ENCODE results near the gene MVB12B. TPM values are rescaled to one million over a fixed set of nuclear protein-coding genes. Genes with fewer than 3 reads are reported as not detected.

The MVB12B gene
- polyA plus RNA-seq, 1 donor from 2014 or later, result 39.5 TPM

DNA sequence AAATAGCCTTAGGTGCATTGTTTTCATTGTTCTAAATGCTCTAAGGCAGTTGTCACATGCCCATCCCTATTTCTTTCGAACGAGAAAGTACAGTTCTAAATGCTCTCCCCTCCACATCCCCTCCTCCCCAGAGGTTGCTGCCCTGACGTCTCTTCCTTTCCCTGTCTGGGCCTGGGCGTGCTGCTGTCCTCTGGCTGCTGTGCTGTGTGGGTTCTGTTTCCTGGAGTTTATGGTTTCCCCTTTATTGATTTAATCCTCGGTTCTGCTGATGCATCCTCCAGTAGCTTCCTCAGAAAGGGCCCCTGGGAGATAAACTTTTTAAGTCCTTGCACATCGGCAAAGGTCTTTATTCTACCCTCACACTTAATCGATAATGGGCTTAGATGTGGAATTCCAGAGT, 48.8 kb downstream of the MVB12B start:
- TF ChIP-seq TAF1 (IDR thresholded peaks at IDR 0.05; ENCODE audit: low read depth), result no peak
- no peak for TF ChIP-seq EP300 (conservative IDR thresholded peaks at IDR 0.05; ENCODE audit: poor library complexity, severe bottlenecking)
- no peak for TF ChIP-seq POLR2AphosphoS5 (IDR thresholded peaks at IDR 0.05)
- no peak for TF ChIP-seq CTCF (IDR thresholded peaks at IDR 0.05; ENCODE audit: poor library complexity, severe bottlenecking)
- TF ChIP-seq RAD21 (conservative IDR thresholded peaks at IDR 0.05), result no peak
- TF ChIP-seq SMC3 (conservative IDR thresholded peaks at IDR 0.05; ENCODE audit: poor library complexity), result no peak
- TF ChIP-seq MXI1 (conservative IDR thresholded peaks at IDR 0.05; ENCODE audit: poor library complexity, severe bottlenecking), result no peak
- TF ChIP-seq, protein P1, sequence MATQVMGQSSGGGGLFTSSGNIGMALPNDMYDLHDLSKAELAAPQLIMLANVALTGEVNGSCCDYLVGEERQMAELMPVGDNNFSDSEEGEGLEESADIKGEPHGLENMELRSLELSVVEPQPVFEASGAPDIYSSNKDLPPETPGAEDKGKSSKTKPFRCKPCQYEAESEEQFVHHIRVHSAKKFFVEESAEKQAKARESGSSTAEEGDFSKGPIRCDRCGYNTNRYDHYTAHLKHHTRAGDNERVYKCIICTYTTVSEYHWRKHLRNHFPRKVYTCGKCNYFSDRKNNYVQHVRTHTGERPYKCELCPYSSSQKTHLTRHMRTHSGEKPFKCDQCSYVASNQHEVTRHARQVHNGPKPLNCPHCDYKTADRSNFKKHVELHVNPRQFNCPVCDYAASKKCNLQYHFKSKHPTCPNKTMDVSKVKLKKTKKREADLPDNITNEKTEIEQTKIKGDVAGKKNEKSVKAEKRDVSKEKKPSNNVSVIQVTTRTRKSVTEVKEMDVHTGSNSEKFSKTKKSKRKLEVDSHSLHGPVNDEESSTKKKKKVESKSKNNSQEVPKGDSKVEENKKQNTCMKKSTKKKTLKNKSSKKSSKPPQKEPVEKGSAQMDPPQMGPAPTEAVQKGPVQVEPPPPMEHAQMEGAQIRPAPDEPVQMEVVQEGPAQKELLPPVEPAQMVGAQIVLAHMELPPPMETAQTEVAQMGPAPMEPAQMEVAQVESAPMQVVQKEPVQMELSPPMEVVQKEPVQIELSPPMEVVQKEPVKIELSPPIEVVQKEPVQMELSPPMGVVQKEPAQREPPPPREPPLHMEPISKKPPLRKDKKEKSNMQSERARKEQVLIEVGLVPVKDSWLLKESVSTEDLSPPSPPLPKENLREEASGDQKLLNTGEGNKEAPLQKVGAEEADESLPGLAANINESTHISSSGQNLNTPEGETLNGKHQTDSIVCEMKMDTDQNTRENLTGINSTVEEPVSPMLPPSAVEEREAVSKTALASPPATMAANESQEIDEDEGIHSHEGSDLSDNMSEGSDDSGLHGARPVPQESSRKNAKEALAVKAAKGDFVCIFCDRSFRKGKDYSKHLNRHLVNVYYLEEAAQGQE (IDR thresholded peaks at IDR 0.05; ENCODE audit: borderline replicate concordance), result no peak
- no peak for TF ChIP-seq EZH2 (IDR thresholded peaks at IDR 0.05; ENCODE audit: borderline replicate concordance, insufficient read depth, low read length, poor library complexity, severe bottlenecking)
- Histone ChIP-seq H3K4me3 (ENCODE audit: low read length) (no peak overlapping the region), H3K9ac (ENCODE audit: low read length) (no peak overlapping the region), H3K4me2 (ENCODE audit: low read length) (no peak overlapping the region), H3K36me3 (ENCODE audit: insufficient read depth, low read length) (peaks cover 4% of the 10 kb centered on the region), H3K9me3 (ENCODE audit: low read length) (no peaks in the 10 kb centered on the region), H3K9me2 (ENCODE audit: insufficient read depth, low read length) (no peaks in the 10 kb centered on the region), H3F3A (ENCODE audit: insufficient read depth, low read length, poor library complexity, severe bottlenecking) (no peaks in the 10 kb centered on the region), H3K27ac (ENCODE audit: low read length) (no peak overlapping the region), H3K27me3 (ENCODE audit: insufficient read depth, low read depth, low read length) (no peaks in the 10 kb centered on the region), H4K20me1 (ENCODE audit: insufficient read depth) (no peaks in the 10 kb centered on the region), H3K79me2 (replicated peaks; ENCODE audit: insufficient read depth, low read length) (no peaks in the 10 kb centered on the region), H2AFZ (ENCODE audit: low read depth, low read length) (no peak overlapping the region)

- no peak overlapping the region for H2AFZ ChIP-seq (ENCODE audit: low read depth, low read length)
- H3K4me2 ChIP-seq (ENCODE audit: low read length), result no peak overlapping the region
- H3K4me3 ChIP-seq (ENCODE audit: low read length), result no peak overlapping the region
- no peaks in the 10 kb centered on the region for H3K36me3 ChIP-seq (ENCODE audit: insufficient read depth, low read length)
- no peaks in the 10 kb centered on the region for H4K20me1 ChIP-seq (ENCODE audit: insufficient read depth)
- no peaks in the 10 kb centered on the region for H3K9me2 ChIP-seq (ENCODE audit: insufficient read depth, low read length)
- TF ChIP-seq EP300 (conservative IDR thresholded peaks at IDR 0.05; ENCODE audit: poor library complexity, severe bottlenecking) (no peak), POLR2AphosphoS5 (IDR thresholded peaks at IDR 0.05) (no peak), CTCF (IDR thresholded peaks at IDR 0.05; ENCODE audit: poor library complexity, severe bottlenecking) (no peak), RAD21 (conservative IDR thresholded peaks at IDR 0.05) (no peak), MXI1 (conservative IDR thresholded peaks at IDR 0.05; ENCODE audit: poor library complexity, severe bottlenecking) (no peak), EZH2 (IDR thresholded peaks at IDR 0.05; ENCODE audit: borderline replicate concordance, insufficient read depth, low read length, poor library complexity, severe bottlenecking) (no peak), SMC3 (conservative IDR thresholded peaks at IDR 0.05; ENCODE audit: poor library complexity) (no peak), TAF1 (IDR thresholded peaks at IDR 0.05; ENCODE audit: low read depth) (no peak)
- TF ChIP-seq, protein P1 (IDR thresholded peaks at IDR 0.05; ENCODE audit: borderline replicate concordance), result no peak
- no peaks in the 10 kb centered on the region for H3F3A ChIP-seq (ENCODE audit: insufficient read depth, low read length, poor library complexity, severe bottlenecking)
- H3K9me3 ChIP-seq (ENCODE audit: low read length), result no peaks in the 10 kb centered on the region
- H3K9ac ChIP-seq (ENCODE audit: low read length), result no peak overlapping the region
- H3K79me2 ChIP-seq (replicated peaks; ENCODE audit: insufficient read depth, low read length), result no peaks in the 10 kb centered on the region
- no peak overlapping the region for H3K27ac ChIP-seq (ENCODE audit: low read length)
- no peaks in the 10 kb centered on the region for H3K27me3 ChIP-seq (ENCODE audit: insufficient read depth, low read depth, low read length)
These were observed 49.9 kb downstream of the MVB12B start for GRCh38 chr9:126376311-126377175.
